SH-SY5Y (cell line): ENCODE measurements around the gene PDLIM1.

ENCODE experiments used
- GATA2 ChIP-seq: IDR thresholded peaks from 2 replicates; pipeline ENCODE4 v1.6.1; 2011; ENCODE audit warnings: mild to moderate bottlenecking, low read depth, low read length
- GATA3 ChIP-seq: IDR thresholded peaks from 2 replicates; pipeline ENCODE4 v1.6.1; 2011; ENCODE audit warnings: low read depth, mild to moderate bottlenecking, low read length, moderate library complexity

GRCh38 chr10:95220539-95220938, 70.3 kb downstream of the PDLIM1 start:
- TF ChIP-seq GATA2 (no peak), GATA3 (no peak)
